Fibroblast of upper back skin (primary cell): ENCODE results near the gene RANBP17.
"Not testable (repeated sequence)": the region's sequence is repeated elsewhere in the genome, so short reads cannot be mapped to it uniquely, and the experiment has no call there.

Experiments
- DNase-seq: peaks from one replicate; pipeline ENCODE4 v3.0.0-alpha.2; 2013

The RANBP17 gene

DNA sequence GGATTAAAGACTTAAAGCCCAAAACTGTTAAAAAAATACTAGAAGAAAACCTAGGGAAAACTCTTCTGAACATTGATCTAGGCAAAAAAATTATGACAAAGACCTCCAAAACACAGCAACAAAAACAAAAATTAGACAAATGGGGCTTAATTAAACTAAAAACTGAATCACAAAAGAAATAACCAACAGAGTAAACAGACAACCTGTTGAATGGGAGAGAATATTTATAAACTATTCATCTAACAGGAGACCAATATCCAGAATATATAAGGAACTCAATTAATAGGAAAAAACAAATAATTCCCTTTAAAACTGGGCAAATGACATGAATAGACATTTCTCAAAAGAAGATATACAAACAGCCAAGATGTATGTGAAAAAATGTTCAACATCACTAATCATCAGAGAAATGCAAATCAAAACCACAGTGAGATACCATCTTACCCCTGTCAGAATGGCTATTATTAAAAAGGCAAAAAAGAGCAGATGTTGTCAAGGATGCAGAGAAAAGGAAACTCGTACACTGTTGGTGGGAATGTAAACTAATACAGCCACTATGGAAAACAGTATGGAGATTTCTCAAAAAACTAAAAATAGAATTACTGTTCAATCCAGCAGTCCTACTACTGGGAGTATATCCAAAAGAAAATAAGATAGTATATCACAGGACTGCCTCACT is 397.1 kb downstream of the RANBP17 start:
- DNase-seq = peak; percentile 41

- no peak for DNase-seq
Observed at GRCh38 chr5:171261361-171261760, 399.5 kb downstream of the RANBP17 start.

- DNase-seq = no peak
Observed at GRCh38 chr5:171261904-171262303, 400.1 kb downstream of the RANBP17 start.

DNA sequence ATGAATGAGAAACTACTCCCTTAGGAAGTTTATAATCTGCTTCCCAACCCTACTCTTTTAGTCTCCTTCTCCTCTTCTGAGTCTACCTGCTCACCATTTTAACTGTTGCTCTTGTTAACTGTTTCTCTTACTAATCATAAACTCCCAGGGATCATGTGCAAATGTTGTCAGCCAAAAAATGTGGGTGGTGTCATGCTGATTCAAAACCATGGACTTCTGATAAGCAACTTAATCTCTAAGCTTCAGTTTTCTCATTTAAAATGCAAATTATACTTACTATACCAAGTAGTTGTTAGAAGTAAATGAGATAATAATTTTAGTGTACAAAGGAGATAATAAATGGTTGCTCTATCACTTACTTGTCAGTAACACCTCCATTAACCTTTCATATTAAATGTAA is 401.4 kb downstream of the RANBP17 start:
- DNase-seq = no peak

- DNase-seq = no peak
Observed at GRCh38 chr5:171264843-171265242, 403.0 kb downstream of the RANBP17 start.

GRCh38 chr5:171268700-171269620 is 407.1 kb downstream of the RANBP17 start:
- DNase-seq = no peak

DNA sequence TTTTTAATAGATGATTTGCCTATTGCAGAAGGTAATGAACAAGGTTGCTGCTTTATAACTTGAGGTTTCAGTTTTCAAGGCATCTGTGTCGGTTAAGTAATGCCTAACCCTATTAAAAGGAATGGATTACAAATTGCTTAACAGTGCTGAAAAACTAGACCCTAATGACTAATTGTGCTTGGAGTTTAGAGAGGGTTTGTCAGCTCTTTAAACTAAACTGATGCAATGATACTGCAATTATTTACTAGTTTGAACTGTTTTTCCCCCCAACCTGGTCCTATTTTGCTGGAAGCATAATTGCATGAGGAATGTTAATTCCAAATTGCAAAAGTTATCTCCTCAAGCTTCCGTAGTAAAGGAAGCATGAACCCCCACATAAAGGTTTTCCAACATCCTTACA is 407.9 kb downstream of the RANBP17 start:
- DNase-seq = peak; percentile 87

GRCh38 chr5:171270136-171270535 is 408.3 kb downstream of the RANBP17 start:
- DNase-seq = no peak

GRCh38 chr5:171271798-171272197 is 410.0 kb downstream of the RANBP17 start:
- no peak for DNase-seq

DNA sequence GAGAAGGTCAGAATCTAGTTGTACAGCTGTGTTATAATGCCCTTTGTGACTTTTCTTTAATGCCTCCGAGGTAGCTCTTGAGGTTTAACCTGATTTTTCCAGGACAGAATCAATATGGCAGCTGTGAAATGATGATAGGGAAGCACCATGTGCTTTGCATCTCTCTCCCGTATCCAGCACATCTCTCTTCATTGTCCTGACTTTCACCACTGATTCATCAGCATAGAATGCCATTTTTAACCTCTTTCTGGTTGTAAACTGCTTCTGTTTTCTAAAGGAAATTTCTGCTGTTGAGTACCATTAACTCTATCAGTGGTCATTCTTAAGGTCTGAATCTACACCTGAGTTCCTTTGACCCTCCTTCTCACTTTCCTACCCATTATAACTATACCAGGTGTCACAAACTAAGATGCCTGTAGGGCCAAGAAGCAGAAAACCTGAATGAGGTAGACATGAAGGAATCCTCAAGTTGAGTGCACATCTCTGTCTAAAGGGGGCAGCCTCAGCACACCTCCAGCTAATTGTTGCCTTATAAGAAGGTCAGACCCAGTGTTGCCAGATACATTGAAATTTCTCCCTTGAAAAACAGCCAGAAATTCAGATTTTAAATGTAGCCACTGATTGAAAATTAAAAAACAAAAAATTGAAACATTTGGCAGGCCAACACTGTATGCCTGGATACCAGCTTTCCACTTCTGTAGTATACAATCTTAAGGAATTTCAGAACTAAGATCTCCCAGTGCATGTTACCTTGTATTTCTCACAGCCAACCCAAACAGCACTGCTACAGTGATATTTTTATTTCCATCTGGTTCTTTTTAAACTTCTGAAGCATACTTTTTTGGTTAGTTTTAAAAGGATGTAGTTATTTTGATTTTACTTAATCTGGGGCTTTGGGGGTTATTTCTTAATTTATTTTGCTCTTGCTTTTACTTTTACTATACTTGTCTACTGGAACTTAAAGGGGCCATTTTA is 411.5 kb downstream of the RANBP17 start:
- peak; percentile 54 for DNase-seq

DNA sequence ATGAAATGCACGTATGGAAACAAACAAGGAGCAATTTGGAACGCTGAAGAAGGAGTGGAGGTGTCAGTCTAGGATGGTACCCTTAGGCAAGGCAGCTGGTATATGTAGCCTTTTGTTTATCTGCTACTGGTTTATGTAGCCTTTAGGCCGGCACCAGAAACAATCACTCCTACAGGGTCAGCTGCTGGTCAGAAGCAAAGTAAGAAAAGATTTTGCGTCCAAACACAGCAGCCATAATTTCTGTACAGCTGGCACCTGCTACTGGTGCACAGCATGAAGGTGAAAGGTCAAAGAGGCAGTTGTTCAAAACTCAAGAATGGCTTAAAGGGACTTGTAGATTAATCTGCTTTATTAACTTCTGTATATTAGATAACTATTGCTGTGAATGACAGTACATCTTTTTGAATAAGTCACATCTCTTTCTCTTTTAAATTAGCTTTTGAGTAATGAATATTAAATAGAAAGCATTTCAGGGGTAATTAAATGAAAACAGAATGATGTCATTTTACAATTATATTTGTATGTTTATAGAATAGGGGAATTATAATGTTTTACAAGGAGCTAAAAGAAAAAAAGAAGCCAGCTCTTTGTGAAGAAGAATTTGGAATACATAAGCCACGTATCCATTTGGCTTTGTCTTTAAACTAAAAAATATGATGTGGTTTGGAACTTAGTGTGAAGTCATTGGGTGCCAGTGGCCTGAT is 414.2 kb downstream of the RANBP17 start:
- no peak for DNase-seq

- DNase-seq = no peak
Observed at GRCh38 chr5:171283753-171284152, 421.9 kb downstream of the RANBP17 start.

DNA sequence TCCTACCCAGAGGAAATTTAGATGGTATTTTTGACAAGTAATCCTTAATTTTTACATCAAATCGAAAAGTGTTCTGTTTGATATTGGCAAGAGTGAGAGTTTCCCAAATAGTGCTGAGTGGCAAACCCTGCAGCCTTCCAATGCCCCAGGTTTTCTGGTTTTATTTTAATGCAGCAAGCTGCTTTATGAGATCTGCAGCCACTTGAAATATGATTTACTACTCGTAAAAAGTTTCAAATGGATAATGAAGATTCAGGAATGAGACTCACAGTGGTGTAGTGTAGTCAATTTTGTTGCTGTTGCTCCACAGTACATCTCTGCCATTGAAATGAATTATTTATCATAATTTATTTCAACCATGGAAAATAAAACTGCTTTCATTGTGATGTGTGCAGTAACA is 423.6 kb downstream of the RANBP17 start:
- no peak for DNase-seq

DNA sequence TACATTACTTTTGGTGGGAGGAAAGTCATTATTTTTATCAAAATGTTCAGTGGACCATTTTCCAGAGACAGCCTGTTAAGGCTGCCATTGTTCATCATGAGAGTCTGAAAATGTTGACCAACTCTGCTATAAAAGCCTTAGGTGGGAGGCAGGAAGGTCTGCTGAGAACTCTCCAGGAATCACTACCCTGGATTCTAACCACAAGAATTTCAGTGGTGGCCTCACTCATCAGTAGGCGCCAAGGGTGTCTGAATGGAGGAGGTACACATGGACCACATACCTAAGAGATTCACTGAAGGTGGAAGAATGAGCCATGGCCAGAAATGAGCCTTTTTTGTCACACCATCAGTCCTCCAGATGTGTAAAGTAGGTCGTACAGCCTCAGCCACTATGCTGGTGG is 426.2 kb downstream of the RANBP17 start:
- DNase-seq = peak; percentile 57

- no peak for DNase-seq
Observed at GRCh38 chr5:171291371-171291770, 429.6 kb downstream of the RANBP17 start.

- peak; percentile 36 for DNase-seq
Observed at GRCh38 chr5:171295299-171295698, 433.5 kb downstream of the RANBP17 start.

DNA sequence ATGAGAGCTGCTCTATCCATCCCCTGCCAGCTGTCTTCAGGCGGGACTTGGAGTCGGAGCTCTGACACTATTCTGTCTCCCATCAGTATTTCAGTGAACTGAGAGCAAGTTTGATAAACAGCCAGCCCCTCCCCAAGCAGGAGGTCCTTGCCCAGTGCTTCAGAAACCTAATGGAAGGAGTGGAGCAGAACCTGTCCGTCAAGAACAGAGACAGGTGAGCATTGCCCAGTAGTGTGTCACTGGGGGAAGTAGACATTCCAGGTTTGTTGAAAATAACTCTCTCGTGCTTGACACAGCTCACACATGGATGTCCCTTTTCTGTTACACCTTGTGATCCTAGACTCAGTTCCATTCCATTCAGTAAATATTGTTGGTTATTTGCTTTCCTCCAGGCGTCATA is 434.0 kb downstream of the RANBP17 start:
- DNase-seq = no peak

DNA sequence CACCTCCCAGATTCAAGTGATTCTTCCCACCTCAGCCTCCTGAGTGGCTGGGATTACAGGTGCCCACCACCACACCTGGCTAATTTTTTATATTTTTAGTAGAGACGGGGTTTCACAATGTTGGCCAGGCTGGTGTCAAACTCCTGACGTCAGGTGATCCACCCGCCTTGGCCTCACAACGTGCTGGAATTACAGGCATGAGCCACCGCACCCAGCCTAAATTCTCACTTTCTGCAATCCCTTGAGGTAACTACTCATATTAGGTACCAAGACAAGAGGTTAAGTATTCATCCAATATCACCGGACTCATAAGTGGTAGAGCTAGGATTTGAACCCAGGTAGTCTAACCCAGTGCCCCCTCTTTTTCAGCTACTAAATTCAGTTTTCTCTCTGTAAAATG is 436.1 kb downstream of the RANBP17 start:
- DNase-seq = not testable (repeated sequence)

- no peak for DNase-seq
Observed at GRCh38 chr5:171299228-171299627, 437.4 kb downstream of the RANBP17 start.

DNA sequence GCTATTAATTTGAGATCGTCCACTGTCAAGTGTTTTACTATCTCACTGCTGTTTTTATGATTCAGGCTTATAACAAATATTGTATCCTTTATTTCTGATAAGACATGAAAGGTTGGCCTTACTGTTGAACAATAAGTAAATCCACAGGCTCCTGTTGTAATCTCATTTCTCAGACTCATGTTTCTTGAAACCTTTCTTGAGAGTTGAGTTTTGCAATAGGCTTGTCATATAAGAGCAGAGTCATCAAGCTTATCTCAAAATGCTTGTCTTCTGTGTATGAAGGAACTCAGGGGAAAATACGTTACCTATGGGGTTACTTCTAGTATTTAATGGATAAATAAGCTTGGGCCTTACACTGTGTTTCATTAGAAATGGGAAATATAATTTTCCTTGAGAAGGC is 438.0 kb downstream of the RANBP17 start:
- DNase-seq = no peak

DNA sequence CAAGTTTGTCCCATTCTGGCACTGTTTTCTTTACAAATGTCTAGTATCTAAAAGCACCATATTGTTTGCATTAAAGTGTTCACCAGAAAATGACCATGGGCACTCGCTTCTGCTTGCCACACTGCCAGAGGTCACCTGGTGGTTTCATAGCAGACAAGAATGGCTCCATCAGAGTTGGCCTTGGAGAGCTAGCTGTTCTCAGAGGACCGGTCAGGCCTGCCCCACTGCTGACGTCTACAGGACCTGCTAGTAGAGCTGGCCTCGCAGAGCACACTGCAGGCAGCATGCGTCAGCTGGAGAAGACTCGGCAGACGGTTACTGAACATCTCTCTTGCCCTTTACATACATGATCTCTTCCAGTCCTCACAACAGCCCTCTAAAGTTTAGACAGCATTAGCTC is 438.5 kb downstream of the RANBP17 start:
- DNase-seq = no peak

GRCh38 chr5:171306166-171306565 is 444.3 kb downstream of the RANBP17 start:
- DNase-seq = no peak
